HG03378 (cell line): ENCODE data around the gene RBM43.
"Not testable (repeated sequence)": the region's sequence is repeated elsewhere in the genome, so short reads cannot be mapped to it uniquely, and the experiment has no call there.

Experiments used
- ATAC-seq: cut with Tn5 transposase; IDR thresholded peaks from one replicate; pipeline ENCODE4 v1.9.1; 2021; ENCODE audit warnings: mild to moderate bottlenecking, moderate library complexity; ENCODE audit not compliant: unreplicated experiment

Gene RBM43

GRCh38 chr2:151233288-151233687 is 28.4 kb downstream of the RBM43 start:
- not testable (repeated sequence) for ATAC-seq

GRCh38 chr2:151230627-151231140 is 31.0 kb downstream of the RBM43 start:
- no peak for ATAC-seq

- no peak for ATAC-seq
Measured at GRCh38 chr2:151228847-151229512, 32.7 kb downstream of the RBM43 start.

- no peak for ATAC-seq
Measured at GRCh38 chr2:151217343-151217742, 44.3 kb downstream of the RBM43 start.

GRCh38 chr2:151207100-151207499 is 54.6 kb downstream of the RBM43 start:
- ATAC-seq: no peak

- ATAC-seq: no peak
Measured at GRCh38 chr2:151206446-151206968, 55.2 kb downstream of the RBM43 start.

GRCh38 chr2:151205571-151205970 is 56.1 kb downstream of the RBM43 start:
- ATAC-seq: no peak

- no peak for ATAC-seq
Measured at GRCh38 chr2:151204756-151205155, 56.9 kb downstream of the RBM43 start.

GRCh38 chr2:151200844-151201243 is 60.8 kb downstream of the RBM43 start:
- ATAC-seq: no peak

- ATAC-seq: no peak
Measured at GRCh38 chr2:151200277-151200676, 61.4 kb downstream of the RBM43 start.

- no peak for ATAC-seq
Measured at GRCh38 chr2:151198645-151199044, 63.0 kb downstream of the RBM43 start.
